ENCODE data around the gene MCF2. TPM values are rescaled to one million over a fixed set of nuclear protein-coding genes. Genes with fewer than 3 reads are reported as not detected.
A peak's percentile ranks its signal among the peaks of the same experiment; 100 is the strongest.

Gene MCF2
- total RNA-seq, 1 experiment from 2014 or later = 1.0 TPM

DNA sequence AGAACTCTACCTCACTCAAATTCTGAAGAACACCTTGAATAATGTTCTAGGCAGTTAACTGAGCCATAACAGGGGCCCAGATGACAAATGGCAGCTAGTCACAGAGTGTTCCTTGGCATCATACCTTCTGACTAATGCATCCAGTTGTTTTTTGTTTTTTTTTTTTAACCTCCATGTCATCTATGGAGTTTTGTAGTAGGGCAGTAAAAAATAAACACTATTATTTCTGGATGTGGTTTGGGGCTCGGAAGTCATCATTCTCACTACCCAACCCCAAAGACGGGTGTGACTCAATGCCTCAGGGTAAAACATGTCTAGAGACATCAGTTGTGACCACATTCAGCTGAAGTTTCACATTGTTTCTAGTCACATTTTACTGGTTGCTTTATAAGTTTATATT, 31.2 kb upstream of the MCF2 start (continued):
- TF ChIP-seq, protein P1, sequence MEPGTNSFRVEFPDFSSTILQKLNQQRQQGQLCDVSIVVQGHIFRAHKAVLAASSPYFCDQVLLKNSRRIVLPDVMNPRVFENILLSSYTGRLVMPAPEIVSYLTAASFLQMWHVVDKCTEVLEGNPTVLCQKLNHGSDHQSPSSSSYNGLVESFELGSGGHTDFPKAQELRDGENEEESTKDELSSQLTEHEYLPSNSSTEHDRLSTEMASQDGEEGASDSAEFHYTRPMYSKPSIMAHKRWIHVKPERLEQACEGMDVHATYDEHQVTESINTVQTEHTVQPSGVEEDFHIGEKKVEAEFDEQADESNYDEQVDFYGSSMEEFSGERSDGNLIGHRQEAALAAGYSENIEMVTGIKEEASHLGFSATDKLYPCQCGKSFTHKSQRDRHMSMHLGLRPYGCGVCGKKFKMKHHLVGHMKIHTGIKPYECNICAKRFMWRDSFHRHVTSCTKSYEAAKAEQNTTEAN (CRISPR knock-in tag; IDR thresholded peaks at IDR 0.05) = no peak
- TF ChIP-seq, protein P2, sequence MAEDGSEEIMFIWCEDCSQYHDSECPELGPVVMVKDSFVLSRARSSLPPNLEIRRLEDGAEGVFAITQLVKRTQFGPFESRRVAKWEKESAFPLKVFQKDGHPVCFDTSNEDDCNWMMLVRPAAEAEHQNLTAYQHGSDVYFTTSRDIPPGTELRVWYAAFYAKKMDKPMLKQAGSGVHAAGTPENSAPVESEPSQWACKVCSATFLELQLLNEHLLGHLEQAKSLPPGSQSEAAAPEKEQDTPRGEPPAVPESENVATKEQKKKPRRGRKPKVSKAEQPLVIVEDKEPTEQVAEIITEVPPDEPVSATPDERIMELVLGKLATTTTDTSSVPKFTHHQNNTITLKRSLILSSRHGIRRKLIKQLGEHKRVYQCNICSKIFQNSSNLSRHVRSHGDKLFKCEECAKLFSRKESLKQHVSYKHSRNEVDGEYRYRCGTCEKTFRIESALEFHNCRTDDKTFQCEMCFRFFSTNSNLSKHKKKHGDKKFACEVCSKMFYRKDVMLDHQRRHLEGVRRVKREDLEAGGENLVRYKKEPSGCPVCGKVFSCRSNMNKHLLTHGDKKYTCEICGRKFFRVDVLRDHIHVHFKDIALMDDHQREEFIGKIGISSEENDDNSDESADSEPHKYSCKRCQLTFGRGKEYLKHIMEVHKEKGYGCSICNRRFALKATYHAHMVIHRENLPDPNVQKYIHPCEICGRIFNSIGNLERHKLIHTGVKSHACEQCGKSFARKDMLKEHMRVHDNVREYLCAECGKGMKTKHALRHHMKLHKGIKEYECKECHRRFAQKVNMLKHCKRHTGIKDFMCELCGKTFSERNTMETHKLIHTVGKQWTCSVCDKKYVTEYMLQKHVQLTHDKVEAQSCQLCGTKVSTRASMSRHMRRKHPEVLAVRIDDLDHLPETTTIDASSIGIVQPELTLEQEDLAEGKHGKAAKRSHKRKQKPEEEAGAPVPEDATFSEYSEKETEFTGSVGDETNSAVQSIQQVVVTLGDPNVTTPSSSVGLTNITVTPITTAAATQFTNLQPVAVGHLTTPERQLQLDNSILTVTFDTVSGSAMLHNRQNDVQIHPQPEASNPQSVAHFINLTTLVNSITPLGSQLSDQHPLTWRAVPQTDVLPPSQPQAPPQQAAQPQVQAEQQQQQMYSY (CRISPR knock-in tag; IDR thresholded peaks at IDR 0.05) = no peak
- TF ChIP-seq ETV6 (CRISPR knock-in tag; IDR thresholded peaks at IDR 0.05) = no peak

DNA sequence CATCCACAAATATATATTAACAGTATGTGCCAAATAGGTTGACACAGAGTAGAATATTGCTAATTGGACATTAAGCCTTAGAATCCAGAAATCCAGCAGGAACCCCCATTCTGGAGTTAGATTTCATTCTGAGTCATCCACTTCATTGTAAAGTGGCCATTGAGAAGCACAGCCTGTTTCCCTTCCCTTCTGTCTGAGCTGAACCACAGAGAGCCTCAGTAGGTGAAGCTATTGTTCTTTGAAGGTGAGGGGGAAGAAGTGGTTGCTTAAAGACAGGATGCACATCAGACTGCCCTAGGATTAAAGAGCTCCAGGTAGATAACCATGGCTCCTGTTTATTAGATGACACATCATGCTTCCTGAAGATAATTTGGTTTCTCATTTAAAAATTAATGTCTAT, 30.6 kb upstream of the MCF2 start:
- Mint-ChIP-seq H3K27me3 (ENCODE audit: low read depth) (no peaks in the 10 kb centered on the region), H3K36me3 (peaks cover 2% of the 10 kb centered on the region; the same call in 1 of the 2 replicates), H3K4me3 (no peak overlapping the region), H3K4me1 (peaks cover 7% of the 10 kb centered on the region), H3K9me3 (no peaks in the 10 kb centered on the region), H3K27ac (no peak overlapping the region)
- TF ChIP-seq NR3C1 (CRISPR knock-in tag; conservative IDR thresholded peaks at IDR 0.05; ENCODE audit: low read depth) = no peak
- TF ChIP-seq ZNF416 (CRISPR knock-in tag; IDR thresholded peaks at IDR 0.05) = no peak
- TF ChIP-seq, protein P3, sequence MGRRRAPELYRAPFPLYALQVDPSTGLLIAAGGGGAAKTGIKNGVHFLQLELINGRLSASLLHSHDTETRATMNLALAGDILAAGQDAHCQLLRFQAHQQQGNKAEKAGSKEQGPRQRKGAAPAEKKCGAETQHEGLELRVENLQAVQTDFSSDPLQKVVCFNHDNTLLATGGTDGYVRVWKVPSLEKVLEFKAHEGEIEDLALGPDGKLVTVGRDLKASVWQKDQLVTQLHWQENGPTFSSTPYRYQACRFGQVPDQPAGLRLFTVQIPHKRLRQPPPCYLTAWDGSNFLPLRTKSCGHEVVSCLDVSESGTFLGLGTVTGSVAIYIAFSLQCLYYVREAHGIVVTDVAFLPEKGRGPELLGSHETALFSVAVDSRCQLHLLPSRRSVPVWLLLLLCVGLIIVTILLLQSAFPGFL (CRISPR knock-in tag; IDR thresholded peaks at IDR 0.05; ENCODE audit: borderline replicate concordance) = no peak
- TF ChIP-seq, protein P4, sequence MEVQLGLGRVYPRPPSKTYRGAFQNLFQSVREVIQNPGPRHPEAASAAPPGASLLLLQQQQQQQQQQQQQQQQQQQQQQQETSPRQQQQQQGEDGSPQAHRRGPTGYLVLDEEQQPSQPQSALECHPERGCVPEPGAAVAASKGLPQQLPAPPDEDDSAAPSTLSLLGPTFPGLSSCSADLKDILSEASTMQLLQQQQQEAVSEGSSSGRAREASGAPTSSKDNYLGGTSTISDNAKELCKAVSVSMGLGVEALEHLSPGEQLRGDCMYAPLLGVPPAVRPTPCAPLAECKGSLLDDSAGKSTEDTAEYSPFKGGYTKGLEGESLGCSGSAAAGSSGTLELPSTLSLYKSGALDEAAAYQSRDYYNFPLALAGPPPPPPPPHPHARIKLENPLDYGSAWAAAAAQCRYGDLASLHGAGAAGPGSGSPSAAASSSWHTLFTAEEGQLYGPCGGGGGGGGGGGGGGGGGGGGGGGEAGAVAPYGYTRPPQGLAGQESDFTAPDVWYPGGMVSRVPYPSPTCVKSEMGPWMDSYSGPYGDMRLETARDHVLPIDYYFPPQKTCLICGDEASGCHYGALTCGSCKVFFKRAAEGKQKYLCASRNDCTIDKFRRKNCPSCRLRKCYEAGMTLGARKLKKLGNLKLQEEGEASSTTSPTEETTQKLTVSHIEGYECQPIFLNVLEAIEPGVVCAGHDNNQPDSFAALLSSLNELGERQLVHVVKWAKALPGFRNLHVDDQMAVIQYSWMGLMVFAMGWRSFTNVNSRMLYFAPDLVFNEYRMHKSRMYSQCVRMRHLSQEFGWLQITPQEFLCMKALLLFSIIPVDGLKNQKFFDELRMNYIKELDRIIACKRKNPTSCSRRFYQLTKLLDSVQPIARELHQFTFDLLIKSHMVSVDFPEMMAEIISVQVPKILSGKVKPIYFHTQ (CRISPR knock-in tag; IDR thresholded peaks at IDR 0.05) = no peak
- no peak for TF ChIP-seq ESRRA (CRISPR knock-in tag; IDR thresholded peaks at IDR 0.05; ENCODE audit: borderline replicate concordance)
- TF ChIP-seq, protein P5, sequence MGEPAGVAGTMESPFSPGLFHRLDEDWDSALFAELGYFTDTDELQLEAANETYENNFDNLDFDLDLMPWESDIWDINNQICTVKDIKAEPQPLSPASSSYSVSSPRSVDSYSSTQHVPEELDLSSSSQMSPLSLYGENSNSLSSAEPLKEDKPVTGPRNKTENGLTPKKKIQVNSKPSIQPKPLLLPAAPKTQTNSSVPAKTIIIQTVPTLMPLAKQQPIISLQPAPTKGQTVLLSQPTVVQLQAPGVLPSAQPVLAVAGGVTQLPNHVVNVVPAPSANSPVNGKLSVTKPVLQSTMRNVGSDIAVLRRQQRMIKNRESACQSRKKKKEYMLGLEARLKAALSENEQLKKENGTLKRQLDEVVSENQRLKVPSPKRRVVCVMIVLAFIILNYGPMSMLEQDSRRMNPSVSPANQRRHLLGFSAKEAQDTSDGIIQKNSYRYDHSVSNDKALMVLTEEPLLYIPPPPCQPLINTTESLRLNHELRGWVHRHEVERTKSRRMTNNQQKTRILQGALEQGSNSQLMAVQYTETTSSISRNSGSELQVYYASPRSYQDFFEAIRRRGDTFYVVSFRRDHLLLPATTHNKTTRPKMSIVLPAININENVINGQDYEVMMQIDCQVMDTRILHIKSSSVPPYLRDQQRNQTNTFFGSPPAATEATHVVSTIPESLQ (CRISPR knock-in tag; IDR thresholded peaks at IDR 0.05) = no peak
- TF ChIP-seq, protein P6, sequence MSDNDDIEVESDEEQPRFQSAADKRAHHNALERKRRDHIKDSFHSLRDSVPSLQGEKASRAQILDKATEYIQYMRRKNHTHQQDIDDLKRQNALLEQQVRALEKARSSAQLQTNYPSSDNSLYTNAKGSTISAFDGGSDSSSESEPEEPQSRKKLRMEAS (CRISPR knock-in tag; IDR thresholded peaks at IDR 0.05) = no peak
- TF ChIP-seq OVOL2 (CRISPR knock-in tag; IDR thresholded peaks at IDR 0.05; ENCODE audit: borderline replicate concordance) = no peak
- TF ChIP-seq ZBTB21 (CRISPR knock-in tag; IDR thresholded peaks at IDR 0.05; ENCODE audit: borderline replicate concordance) = no peak
- TF ChIP-seq ZNF396 (CRISPR knock-in tag; IDR thresholded peaks at IDR 0.05; ENCODE audit: borderline replicate concordance) = no peak
- no peak for TF ChIP-seq SMAD4 (CRISPR knock-in tag; IDR thresholded peaks at IDR 0.05)
- TF ChIP-seq GABPB1 (CRISPR knock-in tag; IDR thresholded peaks at IDR 0.05) = no peak
- no peak for TF ChIP-seq SMAD3 (CRISPR knock-in tag; IDR thresholded peaks at IDR 0.05; ENCODE audit: borderline replicate concordance)
- TF ChIP-seq, protein P7, sequence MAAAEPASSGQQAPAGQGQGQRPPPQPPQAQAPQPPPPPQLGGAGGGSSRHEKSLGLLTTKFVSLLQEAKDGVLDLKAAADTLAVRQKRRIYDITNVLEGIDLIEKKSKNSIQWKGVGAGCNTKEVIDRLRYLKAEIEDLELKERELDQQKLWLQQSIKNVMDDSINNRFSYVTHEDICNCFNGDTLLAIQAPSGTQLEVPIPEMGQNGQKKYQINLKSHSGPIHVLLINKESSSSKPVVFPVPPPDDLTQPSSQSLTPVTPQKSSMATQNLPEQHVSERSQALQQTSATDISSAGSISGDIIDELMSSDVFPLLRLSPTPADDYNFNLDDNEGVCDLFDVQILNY (CRISPR knock-in tag; IDR thresholded peaks at IDR 0.05) = no peak
- no peak for TF ChIP-seq MXD4 (CRISPR knock-in tag; IDR thresholded peaks at IDR 0.05; ENCODE audit: borderline replicate concordance)
- no peak for TF ChIP-seq CREM (CRISPR knock-in tag; IDR thresholded peaks at IDR 0.05)
- no peak for TF ChIP-seq ZNF671 (CRISPR knock-in tag; IDR thresholded peaks at IDR 0.05)
- no peak for TF ChIP-seq FOXJ3 (CRISPR knock-in tag; IDR thresholded peaks at IDR 0.05; ENCODE audit: borderline replicate concordance)
- no peak for TF ChIP-seq FOXK1 (CRISPR knock-in tag; IDR thresholded peaks at IDR 0.05)
- no peak for TF ChIP-seq JAZF1 (CRISPR knock-in tag; IDR thresholded peaks at IDR 0.05)
- ATAC-seq (peak; percentile 75), DNase-seq (ENCODE audit: low spot score) (no peak)
- POLR2A ChIA-PET = no interaction called here
- CTCF ChIA-PET = no interaction called here
